Ureter (tissue), 1 donor: ENCODE results near the gene PGAP6. TPM values are rescaled to one million over a fixed set of nuclear protein-coding genes. Genes with fewer than 3 reads are reported as not detected.
"Not testable (repeated sequence)": the region's sequence is repeated elsewhere in the genome, so short reads cannot be mapped to it uniquely, and the experiment has no call there.

Source experiments
- DNase-seq: peaks from one replicate; pipeline ENCODE4 v3.0.0-alpha.2; 2020; ENCODE audit warnings: low spot score
- total RNA-seq: library from RNA; stranded (reverse); gene quantifications from one replicate; pipeline ENCODE4 v1.2.4, GENCODE V29; 2023
- donor health status: DM: yes; HTN: yes; CAD: no.

Gene PGAP6
- total RNA-seq, 1 donor from 2014 or later, result 37.6 TPM

DNA sequence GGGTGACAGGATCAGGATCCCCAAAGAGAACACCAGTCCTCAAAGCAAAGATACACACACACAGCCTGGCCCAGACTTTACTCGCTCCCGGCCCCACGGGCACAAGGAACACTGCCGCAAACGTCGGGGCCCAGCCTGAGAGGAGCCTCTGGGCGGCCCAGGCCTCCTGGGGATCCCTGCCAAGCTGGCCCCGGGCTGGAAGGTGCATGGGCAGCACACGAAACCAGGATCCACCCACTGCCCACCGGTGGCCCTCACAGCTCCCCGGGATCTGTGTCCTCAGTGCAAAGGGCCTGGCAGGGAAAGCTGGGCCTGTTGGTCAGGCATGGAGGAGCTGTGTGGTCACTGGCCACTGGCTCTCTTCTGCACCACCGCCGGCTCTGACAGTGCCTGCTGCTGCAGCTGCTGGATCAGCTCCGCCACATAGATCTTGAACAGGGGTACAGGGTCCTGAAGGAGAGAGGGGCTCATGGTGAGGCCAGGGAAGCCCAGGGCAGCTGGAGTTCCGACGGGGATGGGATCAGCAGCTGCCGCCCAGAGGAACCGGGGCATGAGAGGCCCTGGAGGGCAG lies 14.4 kb downstream of the PGAP6 start:
- no peak for DNase-seq

DNA sequence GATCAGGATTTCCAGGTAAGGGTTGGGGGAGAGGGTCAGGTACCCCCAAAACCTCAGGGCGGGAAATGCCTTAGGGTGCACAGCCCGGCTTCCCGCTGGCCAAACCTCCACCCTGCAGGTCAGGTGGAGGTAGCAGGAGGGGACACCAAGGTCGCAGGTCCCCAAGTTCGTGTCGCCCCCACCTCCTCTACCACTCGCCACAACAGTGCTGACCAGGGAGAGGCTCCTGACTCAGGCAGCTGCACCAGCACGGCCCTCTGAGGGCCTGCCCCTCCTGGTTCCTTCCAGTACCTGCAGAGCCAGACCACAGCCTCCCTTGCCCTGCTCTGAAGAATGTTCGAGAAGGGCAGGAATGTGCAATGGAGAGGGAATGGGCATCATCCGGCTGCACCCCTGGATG lies 15.3 kb downstream of the PGAP6 start:
- no peak for DNase-seq

DNA sequence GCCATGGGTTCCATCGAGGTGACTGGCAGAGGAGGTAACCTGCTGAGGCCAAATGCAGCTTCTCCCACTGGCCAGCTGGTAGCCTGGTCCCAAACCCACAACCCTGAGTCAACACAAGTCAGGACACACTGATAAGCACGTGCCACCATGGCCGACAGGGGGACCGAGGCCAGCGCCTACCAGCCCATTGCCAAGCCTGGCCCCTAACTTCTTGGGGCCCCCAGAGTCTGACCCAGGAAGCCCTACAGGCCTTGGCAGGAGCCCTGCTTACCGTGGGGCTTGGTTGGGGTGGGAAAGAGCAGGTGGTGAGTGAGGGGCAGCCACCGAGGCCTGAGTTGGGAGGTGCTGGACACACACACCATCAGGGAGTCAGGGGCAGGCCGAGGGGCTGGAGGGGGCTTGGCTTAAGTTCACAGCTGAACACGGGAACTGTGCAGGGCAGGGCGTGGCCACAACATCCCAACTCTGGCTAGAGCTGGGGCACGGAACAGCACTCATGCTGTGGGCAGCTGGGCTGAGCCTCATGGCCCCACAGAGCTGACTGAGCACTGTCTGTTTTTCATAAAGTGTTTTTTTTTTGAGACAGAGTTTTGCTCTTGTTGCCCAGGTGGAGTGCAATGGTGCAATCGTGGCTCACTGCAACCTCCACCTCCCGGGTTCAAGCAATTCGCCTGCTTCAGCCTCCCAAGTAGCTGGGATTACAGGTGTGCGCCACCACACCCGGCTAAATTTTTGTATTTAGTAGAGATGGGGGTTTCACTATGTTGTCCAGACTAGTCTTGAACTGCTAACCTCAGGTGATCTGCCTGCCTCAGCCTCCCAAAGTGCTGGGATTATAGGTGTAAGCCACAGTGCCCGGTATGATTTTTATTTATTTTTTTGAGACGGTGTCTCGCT lies 16.9 kb downstream of the PGAP6 start:
- DNase-seq, result no peak

DNA sequence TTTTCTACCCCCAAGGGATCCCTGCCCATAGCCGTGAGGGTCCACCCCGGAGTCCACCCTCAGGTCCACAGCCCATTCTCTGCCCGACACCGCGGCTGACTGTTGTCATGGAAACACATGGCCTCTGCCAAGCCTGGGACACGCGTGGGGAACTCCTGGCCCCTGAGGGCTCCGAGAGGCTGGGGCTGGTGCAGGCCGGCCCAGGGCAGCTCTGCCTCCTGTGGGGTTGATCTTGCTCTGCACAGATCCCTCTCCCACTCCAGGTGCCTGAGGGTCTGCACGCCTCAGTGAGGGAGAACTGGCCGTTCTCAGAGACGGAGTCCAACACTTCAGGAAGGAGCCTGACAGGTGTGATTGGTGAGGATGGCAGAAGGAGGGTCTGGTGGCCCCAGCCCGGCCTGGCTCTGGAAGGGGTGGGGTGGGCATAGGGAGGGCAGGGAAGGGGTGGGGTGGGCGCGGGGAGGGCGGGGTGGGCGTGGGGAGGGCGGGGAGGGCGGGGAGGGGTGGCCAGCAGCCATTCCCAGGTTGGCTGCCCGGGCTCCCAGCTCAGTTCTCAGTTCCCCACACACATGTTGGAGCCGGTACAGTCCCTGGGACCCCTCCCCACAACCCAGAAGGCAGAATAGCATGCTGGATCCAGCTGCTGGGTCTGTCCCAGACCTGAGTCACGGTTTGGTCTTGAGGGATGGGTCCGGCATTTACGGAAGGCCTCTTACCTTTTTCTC lies 17.9 kb downstream of the PGAP6 start:
- no peak for DNase-seq

DNA sequence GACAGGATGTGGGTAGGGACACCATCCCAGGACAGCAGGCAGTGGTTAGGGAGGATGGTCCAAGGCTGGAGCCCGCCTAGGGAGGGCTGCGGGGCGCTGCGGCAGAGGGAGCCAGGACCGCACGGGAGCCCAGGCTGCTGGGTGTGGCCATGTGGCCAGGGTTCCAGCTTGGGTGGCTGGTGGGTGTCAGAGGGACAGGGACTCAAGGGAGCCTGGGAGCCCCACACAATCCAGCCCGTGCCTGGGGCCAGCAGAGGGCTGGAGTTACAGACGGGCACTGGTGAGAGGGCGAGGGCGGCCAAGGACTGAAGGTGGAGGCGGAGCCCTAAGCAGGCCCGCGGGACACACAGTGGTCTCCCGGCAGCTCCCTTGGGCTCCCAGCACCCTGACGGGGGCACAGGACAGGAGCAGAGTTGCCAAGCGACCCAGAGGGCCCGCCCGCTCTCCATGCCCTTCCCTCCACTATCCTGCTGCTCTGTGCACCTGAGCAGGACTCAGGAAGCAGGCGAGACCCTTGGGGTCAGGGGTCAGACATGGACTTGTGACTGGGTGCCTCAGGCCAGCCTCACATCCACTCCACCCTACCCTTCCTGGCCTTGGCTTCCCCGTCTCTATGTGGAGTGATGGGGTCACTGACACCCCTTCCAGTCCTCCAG lies 18.5 kb downstream of the PGAP6 start:
- no peak for DNase-seq

DNA sequence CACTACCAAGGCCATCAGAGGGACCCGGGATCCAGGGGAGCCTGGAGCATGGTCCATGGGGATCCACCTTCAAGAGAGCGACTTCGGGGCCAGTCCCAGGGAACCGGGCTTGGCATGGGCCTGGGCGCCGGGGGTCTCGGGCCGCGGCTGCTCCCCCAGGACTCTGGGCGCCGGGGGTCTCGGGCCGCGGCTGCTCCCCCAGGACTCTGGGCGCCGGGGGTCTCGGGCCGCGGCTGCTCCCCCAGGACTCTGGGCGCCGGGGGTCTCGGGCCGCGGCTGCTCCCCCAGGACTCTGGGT lies 19.1 kb downstream of the PGAP6 start:
- DNase-seq, result not testable (repeated sequence)

DNA sequence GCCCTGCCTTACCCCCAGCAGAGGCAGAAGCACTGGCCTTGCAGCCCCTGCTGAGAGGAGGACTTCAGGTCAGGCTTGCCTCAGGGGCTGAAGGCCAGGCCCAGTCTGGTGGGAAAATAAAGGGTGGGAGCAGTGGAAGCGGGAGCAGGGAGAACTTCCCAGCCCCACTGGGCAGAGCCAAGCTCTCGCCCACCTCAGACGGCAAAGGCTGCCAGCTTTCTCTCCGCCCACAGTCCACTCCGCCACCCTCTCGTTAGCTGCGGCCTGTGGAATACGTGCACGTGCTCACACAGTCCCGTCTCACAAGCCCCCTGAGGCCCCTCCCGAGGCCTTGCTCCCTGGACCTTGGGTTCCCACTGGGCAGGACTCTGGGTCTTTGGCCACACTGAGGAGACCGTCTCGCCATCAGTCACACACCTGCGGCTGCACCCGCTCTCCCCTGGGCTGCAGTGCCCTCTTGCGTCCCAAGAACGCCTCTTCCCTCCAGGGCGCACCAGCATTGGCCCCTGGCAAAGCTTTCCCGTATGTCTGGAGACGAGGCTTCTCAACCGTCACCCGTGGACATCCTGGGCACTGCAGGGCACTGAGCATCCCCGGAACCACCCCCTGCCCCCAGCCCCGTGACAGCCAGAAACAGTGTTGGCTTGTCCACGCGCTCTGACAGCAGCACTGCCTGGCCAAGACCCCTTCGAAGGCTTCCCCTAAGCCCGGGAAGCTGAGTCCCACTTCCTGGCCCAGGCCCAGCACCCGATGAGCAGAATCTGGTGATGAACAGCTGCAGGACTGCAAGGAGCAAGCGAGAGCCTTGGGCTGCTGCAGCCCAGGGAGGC lies 19.7 kb downstream of the PGAP6 start:
- peak; percentile 80 for DNase-seq

DNA sequence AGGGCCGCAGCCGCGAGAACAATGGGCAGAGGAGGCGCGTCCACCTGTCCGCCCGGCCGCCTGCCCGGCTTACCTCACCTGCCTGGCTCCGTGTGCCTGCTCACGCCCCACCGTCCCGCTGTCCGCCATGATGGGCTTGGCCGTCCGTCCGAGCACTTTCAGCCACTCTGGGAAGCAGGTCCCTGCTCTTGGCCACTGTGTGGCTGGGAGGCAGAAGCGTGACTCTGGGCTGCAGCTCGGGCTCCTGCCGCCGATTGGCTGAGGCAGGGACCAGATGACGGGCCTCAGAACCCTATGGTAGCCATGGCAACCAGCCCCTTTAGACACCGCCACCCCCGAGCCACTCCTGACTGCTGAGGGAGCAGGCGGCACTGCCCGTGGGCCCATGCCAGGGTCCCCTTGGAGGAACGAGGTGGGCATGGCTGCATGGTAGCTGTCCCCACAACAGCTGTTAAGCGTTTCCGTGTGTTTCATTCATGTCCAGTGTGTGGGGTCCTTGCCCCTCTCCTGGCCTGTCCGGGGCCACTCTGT lies 20.4 kb downstream of the PGAP6 start:
- DNase-seq, result no peak

DNA sequence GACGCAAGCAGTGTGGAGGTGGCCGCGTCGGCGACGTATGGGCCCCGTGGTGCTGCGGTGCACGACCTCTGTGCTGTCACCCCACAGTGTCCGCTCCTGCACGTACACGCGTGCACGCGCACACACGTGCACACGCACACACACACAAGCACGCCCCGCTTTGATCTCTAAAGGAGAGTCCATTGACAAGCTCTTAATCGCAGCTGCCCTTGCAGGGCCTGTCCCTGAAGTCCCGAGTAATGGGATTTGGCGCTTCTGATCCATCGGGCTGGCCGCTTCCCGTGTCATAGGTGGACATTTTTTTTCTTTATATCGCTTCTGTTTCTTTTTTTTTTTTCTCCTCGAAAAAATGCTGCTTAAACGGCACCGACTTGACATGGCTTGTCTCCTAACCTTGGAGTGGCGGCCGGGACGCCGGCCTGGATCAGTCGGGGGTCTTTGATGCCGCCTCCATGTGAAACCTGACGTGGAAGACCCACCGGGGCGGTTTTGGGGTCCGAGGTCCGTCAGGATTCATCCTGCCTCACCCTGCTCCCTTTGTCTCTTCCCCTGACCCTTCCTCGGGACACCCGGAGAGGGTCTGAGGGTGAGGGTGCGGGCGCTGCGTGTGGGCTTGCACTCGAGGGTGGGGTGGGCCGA lies 21.0 kb downstream of the PGAP6 start:
- DNase-seq, result no peak

DNA sequence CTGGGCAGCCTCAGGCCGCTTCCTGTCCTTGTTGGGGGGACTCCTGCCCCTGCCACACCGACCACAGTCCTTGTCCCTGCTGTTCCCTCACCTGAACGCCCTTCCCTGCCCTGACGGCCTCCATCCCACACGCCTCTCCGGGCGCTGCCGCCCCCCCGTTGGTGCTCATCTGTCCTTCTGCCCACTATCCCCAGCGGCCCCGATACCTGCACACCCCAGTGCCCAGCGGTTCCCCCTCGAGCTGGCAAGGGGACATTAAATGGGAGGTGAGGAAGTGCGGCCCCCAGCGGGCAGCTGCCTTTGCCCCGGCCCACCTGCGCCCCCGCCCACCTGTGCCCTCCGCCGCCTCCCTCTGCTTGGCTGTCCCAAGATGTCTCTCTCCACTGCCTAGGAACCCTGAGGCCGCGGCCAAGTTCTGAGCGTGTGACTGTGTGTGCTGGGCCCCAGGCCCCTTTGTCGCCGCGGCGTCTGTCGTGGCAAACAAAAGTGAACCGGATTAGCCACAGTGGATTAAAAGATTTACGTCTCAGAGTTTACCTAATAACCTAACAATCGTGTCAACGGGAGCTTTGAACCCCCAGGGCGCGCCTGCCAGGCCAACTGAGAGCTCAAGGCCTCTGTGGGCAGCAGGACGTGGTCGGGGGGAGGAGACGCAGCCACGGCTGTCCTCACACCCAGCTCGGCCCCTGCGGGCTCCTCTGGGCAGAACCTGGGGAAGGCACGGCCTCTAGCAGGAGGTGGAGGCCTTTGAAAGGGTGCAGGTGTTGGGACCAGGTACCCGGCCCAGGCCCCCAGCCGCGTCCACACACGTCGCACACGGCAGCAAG lies 21.7 kb downstream of the PGAP6 start:
- no peak for DNase-seq

DNA sequence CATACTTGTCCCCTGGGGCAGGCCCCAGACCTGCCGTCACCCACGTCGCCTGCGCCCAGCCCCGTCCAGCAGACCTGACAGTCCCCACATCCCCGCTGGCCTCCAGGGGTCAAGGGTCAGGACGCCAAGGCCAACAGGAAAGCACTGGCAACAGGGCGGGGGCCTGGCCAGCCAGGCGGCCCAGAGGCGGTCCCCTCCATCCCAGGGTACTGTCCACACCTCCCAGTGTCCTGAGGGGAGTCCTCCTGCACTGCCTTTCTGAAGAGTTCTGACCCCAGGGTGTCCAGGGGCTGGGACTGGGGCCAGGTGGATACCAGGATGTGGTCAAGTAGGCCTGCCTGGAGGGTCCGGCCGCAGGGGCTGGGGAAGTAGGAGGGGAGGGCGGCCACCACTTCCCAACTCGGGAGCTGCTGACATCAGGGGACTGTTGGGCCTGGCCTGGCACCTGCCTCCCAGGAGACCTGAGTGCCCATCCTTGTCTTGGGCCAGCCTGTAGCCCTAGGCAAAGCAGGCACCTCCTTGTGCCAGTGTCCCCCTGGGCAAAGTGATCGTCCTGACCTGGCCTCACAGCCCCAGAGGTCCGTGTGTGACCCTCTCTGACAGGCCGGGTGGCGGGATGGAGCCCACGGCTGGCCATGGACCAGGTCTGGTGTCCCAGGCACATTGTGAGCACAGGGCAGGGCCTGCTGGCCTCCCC lies 22.6 kb downstream of the PGAP6 start:
- no peak for DNase-seq

DNA sequence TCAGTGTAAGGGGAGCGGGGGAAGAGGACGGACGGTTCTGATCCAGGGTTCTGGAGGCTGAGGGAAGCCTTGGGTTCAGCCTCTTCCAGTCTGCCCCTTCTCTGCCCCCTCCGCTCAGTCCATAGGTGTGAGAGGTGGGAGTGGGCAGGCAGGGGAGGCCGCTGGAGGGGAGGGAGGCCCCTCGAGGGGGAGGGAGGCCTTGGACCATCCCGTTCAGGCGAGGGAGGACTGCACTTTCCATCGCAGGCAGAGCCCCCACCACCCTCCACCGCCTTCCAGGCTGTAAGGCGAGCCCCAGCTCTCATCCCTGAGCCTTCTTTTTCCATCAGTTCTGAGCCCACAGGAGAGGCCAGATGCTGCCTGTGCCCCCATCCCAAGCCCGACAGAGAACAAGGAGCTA lies 25.0 kb downstream of the PGAP6 start:
- no peak for DNase-seq

DNA sequence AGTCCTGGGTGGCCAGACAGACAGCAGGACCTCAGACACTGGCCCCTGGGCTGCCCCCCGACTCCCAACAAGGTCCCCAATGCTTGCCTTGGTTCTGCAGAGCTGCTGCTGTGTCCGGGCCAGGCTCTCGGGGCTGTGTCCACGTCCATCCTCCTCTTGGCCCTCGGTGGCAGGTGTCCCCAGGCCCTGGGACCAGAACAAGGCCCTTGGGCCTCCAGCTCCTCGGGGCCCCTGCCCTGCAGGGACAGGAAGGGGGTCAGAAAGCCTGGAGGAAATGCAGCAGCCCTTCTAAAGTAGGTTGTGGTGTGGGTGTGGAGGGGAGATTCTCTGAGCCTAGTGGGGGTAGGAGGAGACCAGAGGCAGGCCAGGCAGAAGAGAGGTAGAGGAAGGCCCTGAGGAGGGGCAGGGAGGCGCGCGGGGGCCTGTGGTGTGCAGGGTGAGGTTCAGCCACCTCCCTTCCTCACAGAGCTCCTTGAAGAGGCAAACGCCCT lies 26.8 kb downstream of the PGAP6 start:
- DNase-seq, result no peak

DNA sequence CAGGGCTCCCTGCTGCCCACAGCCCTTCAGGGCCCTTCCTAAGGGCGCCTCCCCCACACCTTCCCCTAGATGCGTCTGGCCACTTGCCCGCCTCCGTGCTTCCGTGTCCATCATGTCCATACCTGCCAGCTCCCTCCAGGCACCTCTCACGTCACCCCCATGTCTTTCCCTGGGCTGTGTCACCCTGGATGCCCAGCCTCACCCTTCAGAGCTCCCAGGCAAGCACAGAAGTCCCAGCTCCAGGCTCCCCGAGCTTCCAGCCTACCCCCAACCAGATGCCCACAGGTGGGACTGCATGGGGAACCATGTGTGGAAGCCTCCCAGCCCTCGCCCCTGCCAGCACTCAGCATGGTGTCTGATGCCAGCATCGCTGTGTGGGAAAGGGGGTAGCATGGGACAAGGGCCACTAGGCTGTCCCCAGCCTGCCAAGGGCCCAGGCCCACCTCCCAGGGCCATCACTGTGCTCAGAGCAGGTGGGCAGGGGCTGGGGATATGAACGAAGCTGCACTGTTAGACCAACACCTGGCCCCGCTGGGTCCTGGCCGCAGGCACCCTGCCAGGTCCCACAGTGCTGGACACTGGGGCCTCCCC lies 27.4 kb downstream of the PGAP6 start:
- DNase-seq, result peak; percentile 90

DNA sequence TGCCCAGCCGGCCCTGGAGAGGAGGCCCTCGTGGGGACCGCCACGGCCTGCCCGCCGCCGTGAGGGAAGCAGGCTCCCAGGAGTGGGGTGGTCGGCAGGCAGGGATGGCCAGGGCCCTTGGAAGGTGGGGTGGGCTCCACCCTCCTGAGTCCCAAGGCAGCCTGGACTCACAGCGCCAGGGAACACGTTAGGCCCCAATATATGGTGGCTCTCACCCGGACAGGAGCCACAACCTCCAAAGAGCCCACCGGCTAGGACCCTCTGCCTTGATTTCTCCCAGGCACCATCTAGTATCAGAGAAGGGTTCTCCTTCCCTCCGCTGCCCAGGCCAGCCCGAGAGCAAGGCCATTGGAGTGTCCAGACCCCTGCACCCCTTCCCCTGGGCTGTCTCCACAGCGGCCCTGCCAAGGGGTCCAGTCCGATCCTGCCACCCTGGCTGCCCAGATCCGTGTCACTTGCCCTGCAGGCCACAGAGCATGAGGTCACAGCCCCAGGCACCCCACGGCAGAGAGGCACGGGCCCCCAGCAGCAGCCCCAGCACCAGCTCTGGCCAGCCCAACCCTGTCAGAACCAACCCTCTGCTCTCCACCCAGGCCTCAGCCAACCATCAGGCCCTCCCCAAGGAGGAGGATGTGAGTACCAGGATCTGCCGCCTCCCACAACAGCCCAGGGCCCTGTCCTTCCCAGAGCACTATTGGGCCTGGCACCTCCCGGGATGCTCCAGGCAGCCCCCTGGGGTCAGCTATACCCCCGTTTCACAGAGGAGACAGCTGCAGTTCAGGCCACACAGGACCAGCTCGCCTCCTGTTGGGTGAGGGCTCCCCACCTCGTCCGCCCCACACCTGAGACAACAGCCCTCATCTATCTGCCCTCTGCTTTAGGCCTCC lies 28.1 kb downstream of the PGAP6 start:
- no peak for DNase-seq

DNA sequence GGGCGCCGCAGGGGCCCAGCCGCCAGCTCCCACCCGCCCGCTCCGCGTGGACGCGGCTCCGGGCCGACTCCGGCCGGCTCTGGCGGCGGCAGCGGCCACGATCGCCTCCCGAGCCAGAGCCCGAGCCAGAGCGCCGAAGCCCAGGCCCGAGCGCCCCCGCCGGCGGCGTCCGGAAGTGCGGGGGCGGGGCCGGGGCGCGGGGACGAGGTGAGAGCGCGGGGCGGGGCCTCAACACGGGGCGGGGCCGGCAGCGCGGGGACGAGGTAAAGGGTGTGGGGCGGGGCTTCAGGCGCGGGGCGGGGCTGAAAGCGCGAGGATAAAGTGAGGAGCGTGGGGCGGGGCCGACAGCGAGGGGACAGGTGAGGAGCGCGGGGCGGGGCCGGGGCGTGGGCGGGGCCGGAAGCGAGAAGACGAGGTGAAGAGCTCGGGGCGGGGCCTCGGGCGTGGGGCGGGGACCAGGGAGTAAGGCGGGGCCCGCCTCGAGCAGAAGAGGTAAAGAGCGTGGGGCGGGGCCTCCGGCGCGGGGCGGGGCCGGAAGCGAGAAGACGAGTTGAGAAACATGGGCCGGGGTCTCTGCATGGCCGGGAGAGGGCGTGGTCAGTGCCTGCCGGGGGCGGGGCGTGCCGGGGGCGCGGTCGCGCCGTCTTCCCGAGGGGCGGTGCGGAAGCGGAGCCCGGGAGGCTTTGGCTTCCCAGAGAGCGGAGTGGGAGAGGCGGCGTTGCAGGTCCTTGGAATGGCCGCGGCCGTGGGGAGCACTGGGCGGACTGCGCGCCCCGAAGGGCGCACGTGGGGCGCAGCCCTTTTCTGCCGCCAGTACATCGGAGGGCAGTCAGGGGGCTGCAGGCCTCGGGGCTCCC lies 29.0 kb downstream of the PGAP6 start, which contains the start of gene AXIN1:
Gene AXIN1, minus strand, starts transcription at position 177 of the 857 bp plus-strand sequence. CDS start 5,698 bp downstream, outside the sequence.
- DNase-seq, result peak; percentile 100
